ENCODE measurements around the gene SLX9.

Gene SLX9

GRCh38 chr21:44991538-44992483 is 52.0 kb downstream of the SLX9 start:
- no peak for DNase-seq (ENCODE audit: low read depth)

- DNase-seq (ENCODE audit: low read depth) = no peak
Measured at GRCh38 chr21:44992608-44993031, 52.8 kb downstream of the SLX9 start.

GRCh38 chr21:44993321-44994046 is 53.7 kb downstream of the SLX9 start:
- no peak for DNase-seq (ENCODE audit: low read depth)

- no peak for DNase-seq (ENCODE audit: low read depth)
Measured at GRCh38 chr21:44994047-44994694, 54.3 kb downstream of the SLX9 start.

GRCh38 chr21:44994695-44995342 is 55.0 kb downstream of the SLX9 start:
- no peak for DNase-seq (ENCODE audit: low read depth)

GRCh38 chr21:44995343-44995941 is 55.6 kb downstream of the SLX9 start:
- no peak for DNase-seq (ENCODE audit: low read depth)

GRCh38 chr21:44996096-44996495 is 56.3 kb downstream of the SLX9 start:
- no peak for DNase-seq (ENCODE audit: low read depth)

- no peak for DNase-seq (ENCODE audit: low read depth)
Measured at GRCh38 chr21:44996501-44996921, 56.7 kb downstream of the SLX9 start.

GRCh38 chr21:44996983-44997936 is 57.4 kb downstream of the SLX9 start:
- no peak for DNase-seq (ENCODE audit: low read depth)

- no peak for DNase-seq (ENCODE audit: low read depth)
Measured at GRCh38 chr21:44998086-44998620, 58.3 kb downstream of the SLX9 start.

- DNase-seq (ENCODE audit: low read depth) = no peak
Measured at GRCh38 chr21:44998621-44999427, 59.0 kb downstream of the SLX9 start.

- no peak for DNase-seq (ENCODE audit: low read depth)
Measured at GRCh38 chr21:44999428-44999971, 59.7 kb downstream of the SLX9 start.

- DNase-seq (ENCODE audit: low read depth) = no peak
Measured at GRCh38 chr21:44999972-45000636, 60.3 kb downstream of the SLX9 start.

GRCh38 chr21:45000637-45001133 is 60.9 kb downstream of the SLX9 start:
- DNase-seq (ENCODE audit: low read depth) = no peak

GRCh38 chr21:45001134-45002095 is 61.6 kb downstream of the SLX9 start:
- DNase-seq (ENCODE audit: low read depth) = peak; percentile 72

- DNase-seq (ENCODE audit: low read depth) = no peak
Measured at GRCh38 chr21:45002381-45003204, 62.8 kb downstream of the SLX9 start.
